Posterior cingulate gyrus (tissue), 11 donors: ENCODE results near the gene ATP5MK.
"Not testable (repeated sequence)": the region's sequence is repeated elsewhere in the genome, so short reads cannot be mapped to it uniquely, and the experiment has no call there.

Experiments used
- DNase-seq, 10 donors: peaks; one replicate each; pipeline versions ENCODE4 v3.0.0 to v3.0.0-alpha.2; 2020 to 2021; ENCODE audit warnings: mixed read lengths in 3 of 10
- intact Hi-C: fragments of 100-400 bp; cut with DNase I; formaldehyde crosslinking; loops from one replicate; pipeline ENCODE4 v1.15.1; 2023

Gene ATP5MK

DNA sequence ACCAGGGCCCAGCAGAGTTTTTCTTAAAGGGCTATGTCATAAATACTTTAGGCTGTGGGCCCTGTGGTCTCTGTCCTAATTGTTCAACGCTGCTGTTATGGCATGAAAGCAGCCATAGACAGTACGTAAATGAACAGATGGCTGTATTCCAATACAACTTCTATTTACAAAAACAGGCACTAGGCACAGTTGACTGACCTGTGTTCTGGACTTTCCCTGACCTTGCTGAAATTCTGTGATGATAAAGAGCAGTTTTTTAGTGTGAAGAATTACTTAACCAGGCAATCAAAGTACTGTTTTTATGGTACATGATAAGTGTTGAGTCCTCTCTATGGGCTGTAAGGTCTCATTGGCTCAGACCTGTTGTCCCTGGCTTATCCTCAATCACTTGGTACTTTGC is 17.3 kb upstream of the ATP5MK start:
- DNase-seq: no peak
- intact Hi-C loops: no loop called here

DNA sequence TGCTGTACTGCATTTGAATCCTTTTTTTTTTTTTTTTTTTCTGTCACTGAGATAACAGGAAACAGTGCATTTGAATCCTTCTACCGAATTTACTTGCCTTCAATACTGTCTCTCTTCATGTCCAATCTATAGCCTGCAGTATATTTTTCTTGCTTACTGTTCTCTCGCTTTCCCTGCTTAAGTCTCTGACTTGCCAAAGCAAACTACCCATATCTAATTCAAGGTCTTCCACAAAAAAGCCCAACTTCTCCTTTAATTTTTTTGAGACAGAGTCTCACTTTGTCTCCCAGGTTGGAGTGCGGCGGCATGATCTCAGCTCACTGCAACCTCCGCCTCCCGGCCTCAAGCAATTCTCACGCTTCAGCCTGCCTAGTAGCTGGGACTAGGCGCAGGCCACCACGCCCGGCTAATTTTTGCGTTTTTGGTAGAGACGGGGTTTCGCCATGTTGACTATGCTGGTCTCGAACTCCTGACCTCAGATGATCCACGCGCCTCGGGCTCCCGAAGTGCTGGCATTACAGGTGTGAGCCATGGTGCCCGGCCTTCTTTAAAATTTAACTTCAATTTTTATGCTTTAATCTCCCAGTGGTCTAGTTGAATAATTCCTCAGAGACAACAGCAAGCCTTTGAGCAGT is 1.0 kb upstream of the ATP5MK start:
- intact Hi-C loops: no loop called here
- DNase-seq: peak in 1 of 10 donors; percentile 9

DNA sequence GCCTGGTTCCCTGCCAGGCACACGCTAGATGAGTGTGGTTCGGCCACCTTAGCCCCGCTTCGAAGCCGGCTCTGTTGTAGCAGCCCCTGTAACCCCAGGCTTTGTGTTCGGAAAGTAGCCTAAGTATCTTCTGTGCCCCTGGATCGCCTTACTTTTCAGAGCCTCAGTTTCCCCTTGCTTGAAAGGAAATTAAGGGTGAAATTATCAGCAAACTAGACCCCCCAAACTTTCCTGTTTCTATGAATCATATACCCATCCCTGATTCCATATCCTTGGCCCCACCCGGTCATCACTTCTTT is 463 bp upstream of the ATP5MK start:
- no peak for DNase-seq
- intact Hi-C loops: no loop called here

DNA sequence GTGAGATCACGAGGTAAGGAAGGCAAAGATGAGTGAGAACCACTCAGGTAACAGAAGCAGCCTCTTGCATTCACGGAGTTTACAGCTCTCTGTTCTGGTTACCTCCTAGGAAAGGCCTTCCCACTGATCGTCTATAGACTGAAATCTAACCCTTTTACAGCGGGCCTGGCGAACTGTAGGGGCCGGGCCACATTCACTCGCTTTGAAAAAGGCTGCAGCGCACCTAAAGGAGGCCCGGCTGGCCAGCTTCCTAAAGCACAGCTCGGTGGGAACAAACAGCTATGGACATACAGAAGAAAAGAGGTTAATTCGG is 565 bp downstream of the ATP5MK start:
- intact Hi-C loops: no loop called here
- DNase-seq: no peak

DNA sequence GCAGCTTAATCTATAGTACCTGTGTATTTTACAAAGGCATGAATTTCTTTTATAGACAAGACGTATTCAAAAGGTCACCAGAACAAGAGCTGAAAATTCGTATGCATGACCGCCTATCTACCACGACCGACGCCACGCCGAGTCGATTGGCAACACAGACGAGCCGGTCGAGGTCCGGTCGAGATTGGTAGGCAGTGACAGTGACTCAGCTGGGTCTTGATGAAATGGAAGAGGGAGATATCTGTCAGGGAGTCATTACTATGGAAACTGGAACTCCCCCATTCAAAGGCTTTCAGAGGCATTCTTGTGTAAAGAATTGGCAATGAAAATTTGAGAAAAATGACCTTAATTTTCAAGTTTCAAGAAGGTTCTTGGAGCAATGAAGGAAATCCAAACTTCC is 2.1 kb downstream of the ATP5MK start:
- intact Hi-C loops: no loop called here
- no peak for DNase-seq

DNA sequence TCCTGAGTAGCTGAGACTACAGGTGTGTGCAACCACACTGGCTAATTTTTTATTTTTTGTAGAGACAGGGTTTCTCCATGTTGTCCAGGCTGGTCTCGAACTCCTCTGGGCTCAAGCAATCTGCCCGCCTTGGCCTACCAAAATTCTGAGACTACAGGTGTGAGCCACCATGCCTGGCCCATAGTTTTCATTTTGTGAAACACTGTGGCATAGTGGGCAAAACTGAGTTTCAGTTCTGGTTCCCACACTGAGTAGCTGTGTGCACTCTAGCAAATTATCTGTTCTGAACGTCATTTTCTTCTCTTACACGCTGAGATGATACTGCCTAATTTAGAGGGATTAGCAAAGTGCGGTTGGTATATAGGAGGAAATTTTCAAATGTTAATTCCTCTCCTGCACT is 13.5 kb downstream of the ATP5MK start:
- no peak for DNase-seq
- intact Hi-C loops: no loop called here

DNA sequence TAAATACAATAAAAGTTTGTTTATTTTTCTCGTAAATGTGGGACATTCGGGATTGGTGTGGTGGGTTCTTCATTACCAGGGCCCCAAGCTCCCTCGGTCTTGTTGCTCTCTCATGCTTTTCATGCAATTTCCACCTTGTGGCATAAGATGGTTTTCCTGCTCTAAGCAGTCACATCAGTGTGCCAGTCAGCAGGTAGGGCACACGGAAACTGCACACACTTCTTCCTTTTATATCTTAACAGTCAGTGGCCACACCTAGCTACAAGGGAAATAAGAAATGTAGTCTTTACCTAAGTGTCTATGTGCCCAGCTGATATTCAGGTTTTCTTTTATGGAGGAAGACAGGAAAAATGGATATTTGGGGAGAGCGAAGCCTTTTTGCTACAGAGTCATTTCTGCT is 22.0 kb downstream of the ATP5MK start:
- intact Hi-C loops: no loop called here

DNA sequence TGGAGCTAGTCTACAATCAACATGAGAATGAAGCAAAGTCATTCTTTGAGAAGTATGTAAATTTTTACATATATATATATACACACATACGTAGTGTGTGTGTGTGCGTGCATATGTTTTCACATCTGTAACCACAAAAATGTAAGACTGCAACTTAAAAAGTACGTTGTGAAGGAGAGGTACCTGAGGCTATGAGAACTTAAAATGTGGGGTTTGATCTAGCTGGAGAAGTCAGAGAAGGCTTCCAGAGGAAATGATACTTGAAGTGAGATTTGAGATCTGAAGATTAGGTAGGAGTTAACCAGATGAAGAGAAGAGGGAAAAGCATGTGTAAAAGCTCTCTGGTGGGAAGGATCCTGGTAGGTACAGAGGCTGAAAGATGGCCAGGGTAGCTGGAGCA is 22.7 kb downstream of the ATP5MK start:
- intact Hi-C loops: no loop called here

More for the DNA sequence above, 22.0 kb downstream of the ATP5MK start:
- DNase-seq: no peak

DNA sequence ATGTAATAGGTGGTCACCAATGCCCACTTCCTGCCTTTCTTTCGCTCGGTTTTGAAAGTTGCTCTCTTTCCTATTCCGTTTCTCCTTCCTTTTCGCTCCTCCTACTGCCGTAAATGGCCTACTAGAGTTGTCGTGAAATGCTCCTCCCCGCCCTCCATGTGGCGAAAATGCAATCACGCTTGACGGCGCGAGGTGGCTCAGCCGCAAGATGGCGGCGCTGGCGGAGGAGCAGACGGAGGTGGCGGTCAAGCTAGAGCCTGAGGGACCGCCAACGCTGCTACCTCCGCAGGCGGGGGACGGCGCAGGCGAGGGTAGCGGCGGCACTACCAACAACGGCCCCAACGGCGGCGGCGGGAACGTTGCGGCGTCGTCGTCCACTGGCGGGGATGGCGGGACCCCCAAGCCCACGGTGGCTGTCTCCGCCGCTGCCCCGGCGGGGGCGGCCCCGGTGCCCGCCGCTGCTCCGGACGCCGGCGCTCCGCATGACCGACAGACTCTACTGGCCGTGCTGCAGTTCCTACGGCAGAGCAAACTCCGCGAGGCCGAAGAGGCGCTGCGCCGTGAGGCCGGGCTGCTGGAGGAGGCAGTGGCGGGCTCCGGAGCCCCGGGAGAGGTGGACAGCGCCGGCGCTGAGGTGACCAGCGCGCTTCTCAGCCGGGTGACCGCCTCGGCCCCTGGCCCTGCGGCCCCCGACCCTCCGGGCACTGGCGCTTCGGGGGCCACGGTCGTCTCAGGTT is 28.3 kb downstream of the ATP5MK start, which contains the start of gene TAF5:
Gene TAF5 (plus strand): TSS at position 195 of the 737 bp plus-strand sequence. CDS start 14 bp downstream, at position 209.
- intact Hi-C loops: loop anchor here (1.0 kb wide), 1 partner anchor 18 kb away; no protein-coding TSS in a partner anchor
- peak; percentile 85 to 98 (median 90) for DNase-seq

More for the DNA sequence above, 22.7 kb downstream of the ATP5MK start:
- DNase-seq: no peak

DNA sequence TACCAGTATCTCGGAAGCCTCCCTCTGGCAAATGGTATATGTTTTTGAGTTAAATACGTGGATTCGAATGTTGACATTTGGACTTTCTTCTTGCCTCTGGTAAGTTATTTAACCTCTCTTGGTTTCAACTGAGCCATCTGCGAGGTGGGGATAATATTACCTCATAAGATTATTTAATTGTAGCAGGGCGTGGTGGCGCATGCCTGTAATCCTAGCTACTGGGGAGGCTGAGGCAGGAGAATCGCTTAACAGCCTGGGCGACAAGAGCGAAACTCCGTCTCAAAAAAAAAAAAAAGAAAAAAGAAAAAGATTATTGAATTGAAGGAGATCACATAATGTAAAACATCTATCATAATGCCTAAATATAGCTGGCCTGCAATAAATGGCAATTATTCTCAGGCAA is 28.9 kb downstream of the ATP5MK start:
- intact Hi-C loops: no loop called here
- no peak for DNase-seq

DNA sequence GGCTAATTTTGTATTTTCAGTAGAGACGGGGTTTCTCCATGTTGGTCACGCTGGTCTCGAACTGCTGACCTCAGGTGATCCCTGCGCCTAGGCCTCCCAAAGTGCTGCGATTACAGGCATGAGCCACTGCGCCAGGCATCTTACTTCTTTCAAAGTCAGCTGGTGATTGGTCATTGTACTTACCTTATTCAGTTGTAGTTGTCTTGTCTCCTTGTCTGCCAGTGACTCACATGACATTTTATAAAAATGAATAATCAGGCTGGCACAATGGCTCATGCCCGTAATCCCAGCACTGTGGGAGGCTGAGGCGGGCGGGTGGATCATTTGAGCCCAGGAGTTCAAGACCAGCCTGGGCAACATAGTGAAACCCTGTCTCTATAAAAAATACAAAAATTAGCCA is 35.5 kb downstream of the ATP5MK start:
- intact Hi-C loops: not testable (repeated sequence)
- DNase-seq: peak in 1 of 10 donors; percentile 14

DNA sequence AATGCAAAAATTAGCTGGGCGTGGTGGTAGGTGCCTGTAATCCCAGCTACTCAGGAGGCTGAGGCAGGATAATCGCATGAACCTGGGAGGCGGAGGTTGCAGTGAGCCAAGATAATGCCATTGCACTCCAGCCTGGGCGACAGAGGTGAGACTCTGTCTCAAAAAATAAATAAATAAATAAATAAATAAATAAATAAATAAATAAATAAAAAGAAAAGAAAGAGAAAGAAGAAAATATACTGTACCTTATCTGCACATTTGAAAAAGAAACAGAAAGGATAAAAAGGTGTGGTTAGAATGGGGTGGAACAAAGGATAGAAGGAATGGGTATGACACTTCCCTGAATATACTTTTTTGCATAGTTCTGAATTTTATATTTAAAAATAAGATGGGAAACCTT is 36.8 kb downstream of the ATP5MK start:
- DNase-seq, intact Hi-C loops: not testable (repeated sequence)

DNA sequence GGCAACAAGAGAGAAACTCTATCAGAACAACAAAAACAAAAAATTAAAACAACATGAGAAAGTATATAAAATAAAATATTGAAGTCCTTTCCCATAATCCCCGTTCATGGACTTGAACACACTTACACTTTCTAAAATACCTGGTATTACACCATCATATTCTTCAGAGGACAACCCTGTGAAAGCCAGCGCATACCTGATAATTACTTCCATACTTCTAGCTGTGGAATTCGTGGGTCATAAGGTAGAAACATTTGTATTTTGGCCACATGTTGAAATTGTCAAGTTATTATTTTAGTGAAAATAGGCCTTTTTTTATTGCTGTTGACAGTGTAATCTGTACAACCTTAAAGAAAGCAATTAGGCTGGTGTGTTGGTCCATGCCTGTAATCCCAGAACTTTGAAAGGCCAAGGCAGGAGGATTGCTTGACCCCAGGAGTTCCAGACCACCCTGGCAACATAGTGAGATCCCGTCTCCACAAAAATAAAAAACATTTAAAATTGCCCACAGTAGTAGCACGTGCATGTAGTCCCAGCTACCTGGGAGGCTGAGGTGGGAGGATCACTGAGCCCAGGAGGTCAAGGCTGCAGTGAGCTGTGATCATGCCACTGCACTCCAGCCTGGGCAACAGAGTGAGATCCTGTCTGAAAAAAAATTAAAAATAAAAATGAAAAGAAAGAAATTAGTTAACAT is 40.2 kb downstream of the ATP5MK start:
- intact Hi-C loops: no loop called here
- DNase-seq: no peak

DNA sequence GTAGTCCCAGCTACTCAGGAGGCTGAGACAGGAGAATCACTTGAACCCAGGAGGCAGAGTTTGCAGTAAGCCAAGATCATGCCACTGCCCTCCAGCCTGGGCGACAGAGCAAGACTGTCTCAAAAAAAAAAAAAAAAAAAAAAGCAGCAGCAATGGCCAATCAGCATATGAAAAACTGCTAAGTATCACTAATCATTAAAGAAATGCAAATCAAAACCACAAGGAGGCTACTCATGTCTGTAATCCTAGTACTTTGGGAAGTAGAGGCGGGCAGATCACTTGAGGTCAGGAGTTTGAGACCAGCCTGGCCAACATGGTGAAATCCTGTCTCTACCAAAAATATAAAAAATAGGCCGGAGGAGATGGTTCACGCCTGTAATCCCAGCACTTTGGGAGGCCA is 41.7 kb downstream of the ATP5MK start:
- intact Hi-C loops, DNase-seq: not testable (repeated sequence)

DNA sequence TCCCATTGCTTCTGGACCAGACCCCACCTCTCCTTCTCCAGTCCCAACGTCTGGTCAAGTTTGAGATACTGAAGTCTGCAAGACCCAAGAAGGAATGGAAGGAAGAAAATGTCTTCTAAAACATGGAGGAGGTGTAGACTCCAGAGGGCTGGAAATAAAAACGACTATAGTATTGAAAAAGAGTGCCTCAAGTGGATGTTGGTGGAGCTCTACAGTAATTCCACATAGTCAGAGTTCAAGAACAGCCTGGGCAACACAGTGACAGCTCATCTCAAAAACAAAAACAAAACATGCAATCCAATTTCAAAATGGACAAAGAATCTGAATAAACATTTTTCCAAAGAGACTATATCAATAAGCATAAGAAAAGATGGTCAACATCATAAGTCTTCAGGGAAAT is 43.0 kb downstream of the ATP5MK start:
- no peak for DNase-seq
- intact Hi-C loops: no loop called here

DNA sequence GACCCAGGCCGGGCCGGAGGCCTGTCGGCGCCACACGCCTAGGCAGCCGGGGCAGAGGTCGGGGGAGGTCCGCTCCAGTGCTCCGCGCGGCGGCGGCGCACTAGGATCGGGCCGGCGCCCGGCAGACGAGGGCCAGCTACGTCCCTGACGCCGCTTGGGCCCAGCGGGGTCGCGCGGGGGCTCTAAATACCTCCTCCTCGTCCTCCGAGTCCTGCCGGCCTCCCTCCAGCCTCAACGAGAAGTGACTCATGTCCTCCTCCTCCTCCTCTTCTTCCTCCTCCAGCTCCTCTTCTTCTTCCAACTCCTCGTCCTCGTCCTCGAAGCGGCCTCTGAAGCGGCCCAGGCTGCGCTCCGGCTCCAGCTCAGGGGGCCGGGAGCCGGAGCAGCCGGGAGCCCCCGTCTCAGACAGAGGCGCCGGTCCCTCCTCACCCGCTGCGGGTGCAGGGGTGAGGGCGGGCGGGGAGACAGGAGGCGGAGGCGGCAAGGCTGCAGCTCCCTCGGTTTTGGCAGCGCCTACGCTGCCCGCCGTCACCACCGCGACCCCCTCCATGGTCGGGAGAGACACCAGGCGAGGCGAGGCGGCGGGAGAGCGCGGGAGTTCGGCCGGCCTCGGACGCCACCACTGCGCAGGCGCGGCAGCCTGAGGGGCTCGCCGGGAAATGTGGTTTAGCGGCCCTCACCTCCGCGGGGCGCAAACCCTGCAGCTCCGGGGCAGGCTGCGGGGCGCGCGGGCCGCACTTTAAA is 45.6 kb downstream of the ATP5MK start, which contains the start of gene PCGF6:
Gene PCGF6 (minus strand): TSS at position 624 of the 744 bp plus-strand sequence. CDS start 74 bp downstream, at position 550.
- peak; percentile 70 to 97 (median 82) for DNase-seq
- intact Hi-C loops: loop anchor here (1.0 kb wide), 1 partner anchor 18 kb away; no protein-coding TSS in a partner anchor

DNA sequence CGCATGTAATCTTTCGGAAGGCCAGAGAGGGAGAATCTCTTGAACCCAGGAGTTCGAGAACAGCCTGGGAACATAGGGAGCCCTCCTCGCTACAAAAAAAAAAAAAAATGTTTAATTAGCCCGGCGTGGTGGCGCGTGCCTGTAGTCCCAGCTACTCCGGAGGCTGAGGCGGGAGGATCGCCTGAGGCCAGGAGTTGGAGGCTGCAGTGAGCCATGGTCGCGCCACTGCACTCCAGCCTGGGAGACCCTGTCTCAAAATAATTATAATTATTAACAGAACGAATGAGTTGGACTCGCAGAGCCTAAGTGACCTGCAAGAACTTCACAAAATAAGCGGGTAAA is 46.1 kb downstream of the ATP5MK start:
- DNase-seq: no peak
- intact Hi-C loops: loop anchor here (1.0 kb wide), 1 partner anchor 18 kb away; no protein-coding TSS in a partner anchor
